H1 (cell line): Measurements from ENCODE around the gene HIVEP3. TPM values are rescaled to one million over a fixed set of nuclear protein-coding genes. Genes with fewer than 3 reads are reported as not detected.

Experiments
- CTCF ChIA-PET: fragments of 300-600 bp; sonication (Branson Sonifier 250); formaldehyde crosslinking; loops from one replicate; lab custom pipeline; 2021; ENCODE audit not compliant: partially characterized antibody; lab: Charles Lee
- POLR2A ChIA-PET: fragments of 300-600 bp; sonication (Branson Sonifier 250); formaldehyde crosslinking; loops from one replicate; lab custom pipeline; 2021; ENCODE audit warnings: inconsistent platforms; ENCODE audit not compliant: partially characterized antibody; lab: Charles Lee
- DNase-seq, 2 experiments: peaks; one replicate each; pipeline versions ENCODE4 v3.0.0 to v3.0.0-alpha.2; 2010 to 2022; ENCODE audit warnings: low spot score in 2 of 2, low read depth in 1 of 2, mixed read lengths in 1 of 2
- FAIRE-seq: peaks from 2 replicates; lab custom pipeline; 2011; peaks lifted over from hg19 to GRCh38; lab: Jason Lieb, UNC
- H2AFZ ChIP-seq: 2 replicates; pipeline ENCODE4 v1.8.1; 2012; ENCODE audit warnings: low read length, inconsistent platforms
- H2AK5ac ChIP-seq: 2 replicates; pipeline ENCODE4 v1.6.1; 2013; ENCODE audit warnings: low read depth, low read length
- H2BK120ac ChIP-seq: replicated peaks from 2 replicates; pipeline ENCODE3; 2013; ENCODE audit warnings: low read depth, low read length, inconsistent platforms
- H2BK12ac ChIP-seq: 2 replicates; pipeline ENCODE4 v1.6.1; 2013; ENCODE audit warnings: low read depth, low read length
- H2BK15ac ChIP-seq: 2 replicates; pipeline ENCODE4 v1.6.1; 2013; ENCODE audit warnings: low read length
- H2BK20ac ChIP-seq: 2 replicates; pipeline ENCODE4 v1.6.1; 2013; ENCODE audit warnings: low read length
- H2BK5ac ChIP-seq: 2 replicates; pipeline ENCODE4 v1.6.1; 2013; ENCODE audit warnings: low read depth, low read length
- H3K14ac ChIP-seq: 2 replicates; pipeline ENCODE4 v1.6.1; 2013; ENCODE audit warnings: inconsistent platforms; ENCODE audit not compliant: insufficient read length
- H3K18ac ChIP-seq: 2 replicates; pipeline ENCODE4 v1.6.1; 2013; ENCODE audit warnings: low read length; ENCODE audit errors: extremely low read depth
- H3K23ac ChIP-seq: 2 replicates; pipeline ENCODE4 v1.6.1; 2013; ENCODE audit warnings: inconsistent platforms; ENCODE audit not compliant: insufficient read length
- H3K23me2 ChIP-seq: 2 replicates; pipeline ENCODE4 v1.6.1; 2013; ENCODE audit warnings: low read depth, low read length
- H3K27ac ChIP-seq: 2 replicates; pipeline ENCODE4 v1.6.1; 2011; ENCODE audit warnings: low read depth, low read length, inconsistent platforms
- H3K27me3 ChIP-seq, 4 experiments: replicated peaks in 1 of 4; 1 replicate in 1 of 4; 2 replicates in 3 of 4; pipeline versions ENCODE4 v1.6.1 to v1.8.1; 2011 to 2013; ENCODE audit warnings: low read length in 3 of 4, mild to moderate bottlenecking in 3 of 4, inconsistent platforms in 2 of 4, mixed read lengths in 2 of 4, moderate library complexity in 1 of 4; ENCODE audit not compliant: control insufficient read depth in 3 of 4, insufficient read depth in 3 of 4; ENCODE audit errors: extremely low read depth in 1 of 4
- H3K36me3 ChIP-seq, 4 experiments: 2 replicates each; pipeline versions ENCODE4 v1.6.1 to v1.8.1; 2011 to 2013; ENCODE audit warnings: mild to moderate bottlenecking in 4 of 4, low read length in 3 of 4, moderate library complexity in 2 of 4, control low read depth in 1 of 4, inconsistent platforms in 1 of 4; ENCODE audit not compliant: insufficient read depth in 4 of 4, control insufficient read depth in 2 of 4
- H3K4ac ChIP-seq: replicated peaks from 2 replicates; pipeline ENCODE3; 2013; ENCODE audit warnings: low read length, low read depth, mixed read lengths, inconsistent platforms; ENCODE audit not compliant: insufficient read length
- H3K4me1 ChIP-seq, 4 experiments: replicated peaks in 1 of 4; 1 replicate in 1 of 4; 2 replicates in 3 of 4; pipeline versions ENCODE4 v1.6.1 to v1.8.1; 2011 to 2013; ENCODE audit warnings: low read length in 3 of 4, inconsistent platforms in 2 of 4, mixed read lengths in 1 of 4; ENCODE audit not compliant: insufficient read depth in 4 of 4, control insufficient read depth in 3 of 4
- H3K4me2 ChIP-seq, 2 experiments: 2 replicates each; pipeline versions ENCODE4 v1.6.1 to v1.8.1; 2011 to 2013; ENCODE audit warnings: low read depth in 2 of 2, low read length in 2 of 2, control low read depth in 1 of 2, inconsistent platforms in 1 of 2, mild to moderate bottlenecking in 1 of 2; ENCODE audit not compliant: insufficient read depth in 1 of 2
- H3K4me3 ChIP-seq, 4 experiments: fragments of 200-600, 300-600 bp in 1 of 4; sonication (generic), shearing (Covaris generic), sonication (Bioruptor Twin) in 1 of 4; 2 replicates each; pipeline versions ENCODE4 v1.5.1 to v1.8.1; 2011 to 2016; ENCODE audit warnings: low read length in 4 of 4, low read depth in 3 of 4, control low read depth in 2 of 4, inconsistent platforms in 2 of 4, mild to moderate bottlenecking in 2 of 4, mixed read lengths in 1 of 4, moderate library complexity in 1 of 4; ENCODE audit not compliant: insufficient read depth in 2 of 4; ENCODE audit errors: extremely low read depth in 1 of 4
- H3K56ac ChIP-seq: replicated peaks from 2 replicates; pipeline ENCODE3; 2013; ENCODE audit warnings: low read depth, mild to moderate bottlenecking, mixed read lengths, low read length, inconsistent platforms; ENCODE audit not compliant: insufficient read length
- H3K79me1 ChIP-seq: 2 replicates; pipeline ENCODE4 v1.6.1; 2013; ENCODE audit warnings: low read depth, low read length, control low read depth
- H3K79me2 ChIP-seq, 2 experiments: 2 replicates each; pipeline versions ENCODE4 v1.6.1 to v1.8.1; 2012 to 2013; ENCODE audit warnings: low read length in 2 of 2, mild to moderate bottlenecking in 2 of 2, inconsistent platforms in 1 of 2; ENCODE audit not compliant: insufficient read depth in 2 of 2, control insufficient read depth in 1 of 2
- H3K9ac ChIP-seq, 4 experiments: replicated peaks in 1 of 4; 1 replicate in 1 of 4; 2 replicates in 3 of 4; pipeline versions ENCODE4 v1.6.1 to v1.8.1; 2011 to 2013; ENCODE audit warnings: low read depth in 3 of 4, low read length in 3 of 4, control low read depth in 2 of 4, mild to moderate bottlenecking in 2 of 4, moderate library complexity in 2 of 4, inconsistent platforms in 1 of 4; ENCODE audit errors: extremely low read depth in 1 of 4
- H3K9me3 ChIP-seq, 2 experiments: 2 replicates each; pipeline versions ENCODE4 v1.6.1 to v1.8.1; 2012 to 2013; ENCODE audit warnings: mild to moderate bottlenecking in 2 of 2, moderate library complexity in 2 of 2, control low read depth in 1 of 2, inconsistent platforms in 1 of 2, low read depth in 1 of 2, low read length in 1 of 2, mixed read lengths in 1 of 2; ENCODE audit not compliant: insufficient read depth in 2 of 2
- H4K20me1 ChIP-seq, 2 experiments: replicated peaks in 1 of 2; 2 replicates each; pipeline versions ENCODE3 to v1.8.1; 2011 to 2013; ENCODE audit warnings: inconsistent platforms in 2 of 2, low read length in 2 of 2, mild to moderate bottlenecking in 1 of 2; ENCODE audit not compliant: insufficient read depth in 2 of 2, control insufficient read depth in 1 of 2
- H4K5ac ChIP-seq: 2 replicates; pipeline ENCODE4 v1.6.1; 2013; ENCODE audit warnings: low read length, low read depth, mixed read lengths, inconsistent platforms; ENCODE audit not compliant: insufficient read length
- H4K8ac ChIP-seq: 2 replicates; pipeline ENCODE4 v1.8.0; 2013; ENCODE audit warnings: mild to moderate bottlenecking, moderate library complexity, low read length, inconsistent platforms; ENCODE audit not compliant: insufficient read depth; ENCODE audit errors: extremely low read depth
- H4K91ac ChIP-seq: replicated peaks from 2 replicates; pipeline ENCODE3; 2013; ENCODE audit warnings: low read length, mixed read lengths, inconsistent platforms; ENCODE audit not compliant: insufficient read length
- BRCA1 ChIP-seq: IDR thresholded peaks from 2 replicates; pipeline ENCODE4 v1.6.1; 2012; ENCODE audit warnings: low read depth, low read length, improper control_type of control experiment
- CTCF ChIP-seq, 3 experiments: IDR thresholded peaks; 1 replicate in 2 of 3; 2 replicates in 1 of 3; pipeline versions ENCODE4 v1.5.1 to v1.6.1; 2011; ENCODE audit warnings: low read length in 3 of 3, mild to moderate bottlenecking in 3 of 3, inconsistent platforms in 2 of 3, low read depth in 1 of 3, moderate library complexity in 1 of 3; ENCODE audit not compliant: insufficient read depth in 1 of 3; ENCODE audit errors: control extremely low read depth in 1 of 3
- POLR2A ChIP-seq, 2 experiments: IDR thresholded peaks; 1 replicate in 1 of 2; 2 replicates in 1 of 2; pipeline ENCODE4 v1.6.1; 2011; ENCODE audit warnings: low read depth in 2 of 2, low read length in 2 of 2, mild to moderate bottlenecking in 2 of 2; ENCODE audit errors: control extremely low read depth in 1 of 2
- POLR2AphosphoS5 ChIP-seq: IDR thresholded peaks from 2 replicates; pipeline ENCODE4 v1.6.1; 2011; ENCODE audit warnings: low read depth, low read length
- RAD21 ChIP-seq, 2 experiments: IDR thresholded peaks in 1 of 2; conservative IDR thresholded peaks in 1 of 2; 2 replicates each; pipeline ENCODE4 v1.6.1; 2011; ENCODE audit warnings: low read depth in 2 of 2, low read length in 2 of 2, improper control_type of control experiment in 1 of 2, inconsistent platforms in 1 of 2, mild to moderate bottlenecking in 1 of 2, moderate library complexity in 1 of 2
- SIX5 ChIP-seq: IDR thresholded peaks from 2 replicates; pipeline ENCODE4 v1.6.1; 2011; ENCODE audit warnings: mild to moderate bottlenecking, low read depth, low read length
- whole genome bisulfite sequencing, 2 experiments: shearing (Covaris generic) in 1 of 2; methylation state at CpG; one replicate each; pipeline versions ENCODE4 v1.1.6 to v1.1.7; 2013 to 2015; ENCODE audit warnings: low lambda C conversion rate in 2 of 2, mixed read lengths in 2 of 2, inconsistent platforms in 1 of 2, low coverage in 1 of 2, missing lambda C conversion rate in 1 of 2; ENCODE audit not compliant: insufficient replicate concordance in 2 of 2, insufficient coverage in 1 of 2, insufficient read length in 1 of 2; ENCODE audit errors: extremely low coverage in 1 of 2, missing lambda C conversion rate in 1 of 2; 5-methylcytosine and 5-hydroxymethylcytosine counted together
- polyA plus RNA-seq, 7 experiments: library from polyadenylated mRNA; depleted of rRNA in 3 of 7; stranded (reverse) in 5 of 7; unstranded in 2 of 7; fragments of >200 nt in 5 of 7; fragments of 200-250 nt in 2 of 7; gene quantifications; 1 replicate in 5 of 7; 2 replicates in 1 of 7; 4 replicates in 1 of 7; pipeline versions ENCODE4 v1.2.1 to v1.2.3, GENCODE V29; 2011 to 2013; ENCODE audit warnings: missing spikeins in 2 of 7, mixed read lengths in 2 of 7
- total RNA-seq: library from RNA; stranded (reverse); fragmentation: NEBNext Ultra II Directional; extraction: Animal tissue kit (Norgen Biotek cat#: 25700); gene quantifications from 2 replicates; pipeline ENCODE4 v1.2.1, GENCODE V29; 2021

Gene HIVEP3
- total and polyA plus RNA-seq, 2 of the 8 experiments (the other 6 are each of a cell fraction or from before 2014, with no cell fraction given) = 0.24 to 0.69 TPM

- Histone ChIP-seq H2BK12ac (no peak overlapping the region), H4K8ac (no peak overlapping the region), H3K9me3 (no peaks in the 10 kb centered on the region), H3K9ac (no peak overlapping the region), H3K23me2 (no peaks in the 10 kb centered on the region), H3K4me2 (no peak overlapping the region), H3K79me1 (no peaks in the 10 kb centered on the region), H3K4me1 (peaks cover 0 to 5% (median 3%) of the 10 kb centered on the region in 4 experiments; a peak in 4 of 7 replicates), H2AFZ (peak overlapping the region; percentile 45), H2BK120ac (no peak overlapping the region), H4K91ac (no peak overlapping the region), H3K56ac (no peak overlapping the region), H4K5ac (no peak overlapping the region), H2AK5ac (no peak overlapping the region), H3K79me2 (no peaks in the 10 kb centered on the region), H2BK5ac (no peak overlapping the region), H3K4me3 (no peak overlapping the region), H3K36me3 (no peaks in the 10 kb centered on the region), H2BK20ac (no peak overlapping the region), H4K20me1 (no peaks in the 10 kb centered on the region), H3K14ac (no peak overlapping the region), H3K23ac (no peak overlapping the region), H3K27ac (no peak overlapping the region), H3K18ac (no peak overlapping the region), H2BK15ac (no peak overlapping the region), H3K27me3 (no peaks in the 10 kb centered on the region), H3K4ac (no peak overlapping the region)
- TF ChIP-seq CTCF (IDR thresholded peaks at IDR 0.05; ENCODE audit: control extremely low read depth in 1 of 3, insufficient read depth in 1 of 3, low read depth in 1 of 3, low read length in 3 of 3) = peak in 2 of 3 experiments; percentile 19 to 49; a peak in 3 of 4 replicates
- TF ChIP-seq RAD21 (IDR thresholded peaks at IDR 0.05 in 1 of 2, conservative IDR thresholded peaks at IDR 0.05 in 1 of 2; ENCODE audit: low read depth in 2 of 2, low read length in 2 of 2) = peak in 1 of 2 experiments; percentile 32; a peak in 2 of 4 replicates
- TF ChIP-seq SIX5 = no peak
- no peak for TF ChIP-seq BRCA1
- TF ChIP-seq POLR2A (IDR thresholded peaks at IDR 0.05; ENCODE audit: control extremely low read depth in 1 of 2, low read depth in 2 of 2, low read length in 2 of 2) = no peak
- TF ChIP-seq POLR2AphosphoS5 = no peak
- FAIRE-seq (peak; percentile 24), DNase-seq (no peak)
- CTCF ChIA-PET = interaction anchor here (0.7 to 1.8 kb wide), 3 partner anchors 140 to 179 kb away, joined by 3 to 5 read pairs (median 3); no protein-coding TSS in a partner anchor
- WGBS, 2 experiments = 75% methylated on average over 6 of the region's 6 CpGs; no CpG with 5 or more reads in 1 of the 2 experiments
- POLR2A ChIA-PET = no interaction called here
Measured at GRCh38 chr1:41754540-41754939, 164.2 kb downstream of the HIVEP3 start.
